NB4 (cell line): Measurements from ENCODE around the gene TMEM63C.

Experiments
- DNase-seq: peaks from one replicate; pipeline ENCODE4 v3.0.0; 2010; ENCODE audit warnings: low read depth
- H3K4me3 ChIP-seq: one replicate; pipeline ENCODE4 v1.5.1; 2011; ENCODE audit warnings: mild to moderate bottlenecking, low read depth, low read length, moderate library complexity
- CTCF ChIP-seq: IDR thresholded peaks from one replicate; pipeline ENCODE4 v1.5.1; 2012; ENCODE audit warnings: low read depth, low read length
- MAX ChIP-seq: IDR thresholded peaks from 2 replicates; pipeline ENCODE4 v1.6.1; 2011; ENCODE audit warnings: low read depth, low read length
- MYC ChIP-seq: IDR thresholded peaks from 2 replicates; pipeline ENCODE4 v1.6.1; 2011; ENCODE audit warnings: low read depth, low read length
- POLR2A ChIP-seq: IDR thresholded peaks from 2 replicates; pipeline ENCODE4 v1.6.1; 2011; ENCODE audit warnings: mild to moderate bottlenecking; ENCODE audit not compliant: insufficient read length; ENCODE audit errors: extremely low read depth

TMEM63C gene

GRCh38 chr14:77178656-77179055, 2.9 kb upstream of the TMEM63C start:
- no peak overlapping the region for H3K4me3 ChIP-seq
- TF ChIP-seq MYC (no peak), CTCF (no peak)
- no peak for DNase-seq

GRCh38 chr14:77180726-77181602, 634 bp upstream of the TMEM63C start:
- TF ChIP-seq CTCF: no peak
- no peak for TF ChIP-seq POLR2A
- TF ChIP-seq MYC: no peak
- TF ChIP-seq MAX: no peak
- no peak for DNase-seq
- no peak overlapping the region for H3K4me3 ChIP-seq

- TF ChIP-seq MAX: no peak
- no peak for TF ChIP-seq CTCF
- TF ChIP-seq MYC: no peak
- TF ChIP-seq POLR2A: no peak
- DNase-seq: no peak
- no peak overlapping the region for H3K4me3 ChIP-seq
These were observed 2.3 kb downstream of the TMEM63C start for GRCh38 chr14:77183896-77184295.

GRCh38 chr14:77184396-77185092, 2.9 kb downstream of the TMEM63C start:
- DNase-seq: no peak
- no peak overlapping the region for H3K4me3 ChIP-seq
- no peak for TF ChIP-seq MYC
- TF ChIP-seq POLR2A: no peak
- no peak for TF ChIP-seq CTCF
- TF ChIP-seq MAX: no peak

- no peak for TF ChIP-seq MYC
- no peak for TF ChIP-seq CTCF
- no peak for TF ChIP-seq POLR2A
- TF ChIP-seq MAX: no peak
- no peak overlapping the region for H3K4me3 ChIP-seq
- DNase-seq: no peak
These were observed 3.5 kb downstream of the TMEM63C start for GRCh38 chr14:77185093-77185465.
